ENCODE results near the gene SMCO3. TPM values are rescaled to one million over a fixed set of nuclear protein-coding genes. Genes with fewer than 3 reads are reported as not detected.

Gene SMCO3
- total and polyA plus RNA-seq, 2 of the 13 experiments (the other 11 are each of a cell fraction or from before 2014, with no cell fraction given) = 0.29 to 0.42 TPM

DNA sequence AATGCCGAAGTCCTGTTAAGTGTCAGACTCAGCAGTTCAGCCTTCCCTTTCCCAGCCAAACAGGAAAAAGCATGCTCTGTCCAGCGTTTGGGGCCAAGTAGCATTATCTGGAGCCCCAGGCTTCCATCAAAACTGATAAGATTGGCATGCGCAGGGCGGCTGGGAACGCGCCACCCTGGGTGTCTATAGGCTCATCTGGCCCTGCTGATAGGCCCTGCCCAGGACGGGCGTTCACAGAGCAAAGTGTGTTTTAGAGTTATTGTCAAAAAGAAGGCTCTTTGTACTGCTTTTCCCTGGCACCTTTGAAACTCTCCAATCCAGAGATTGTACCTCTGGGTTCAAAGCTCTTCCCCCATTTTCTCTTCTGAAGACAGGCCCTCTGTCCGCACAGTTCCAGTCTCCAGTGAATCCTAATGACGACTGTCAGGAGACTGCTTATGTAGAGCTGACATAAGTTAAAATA lies 29.5 kb upstream of the SMCO3 start, which contains the start of gene ART4 (continued):
- TF ChIP-seq, protein P1, sequence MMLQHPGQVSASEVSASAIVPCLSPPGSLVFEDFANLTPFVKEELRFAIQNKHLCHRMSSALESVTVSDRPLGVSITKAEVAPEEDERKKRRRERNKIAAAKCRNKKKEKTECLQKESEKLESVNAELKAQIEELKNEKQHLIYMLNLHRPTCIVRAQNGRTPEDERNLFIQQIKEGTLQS (CRISPR knock-in tag; IDR thresholded peaks at IDR 0.05) = no peak
- TF ChIP-seq ZNF644 (CRISPR knock-in tag; IDR thresholded peaks at IDR 0.05; ENCODE audit: low read depth) (peak; percentile 65; the same call in 1 of the 2 replicates), ZNF7 (CRISPR knock-in tag; IDR thresholded peaks at IDR 0.05) (peak; percentile 49; the same call in 1 of the 2 replicates), IRF9 (CRISPR knock-in tag; IDR thresholded peaks at IDR 0.05; ENCODE audit: borderline replicate concordance) (0 out of 2 replicates have a peak, but pooled peaks have one; percentile 51), U2AF1 (optimal IDR thresholded peaks at IDR 0.05; ENCODE audit: low read depth, low read length) (no peak), PLSCR1 (CRISPR knock-in tag; IDR thresholded peaks at IDR 0.05; ENCODE audit: borderline replicate concordance) (no peak), KLF15 (CRISPR knock-in tag; IDR thresholded peaks at IDR 0.05; ENCODE audit: borderline replicate concordance) (no peak), TMF1 (CRISPR knock-in tag; IDR thresholded peaks at IDR 0.05; ENCODE audit: low read depth) (peak; percentile 70; the same call in 1 of the 2 replicates), PATZ1 (CRISPR knock-in tag; IDR thresholded peaks at IDR 0.05) (peak; percentile 68), SAFB2 (CRISPR knock-in tag; IDR thresholded peaks at IDR 0.05; ENCODE audit: borderline replicate concordance, low read depth) (no peak; the same call in 1 of the 2 replicates), ZNF30 (CRISPR knock-in tag; IDR thresholded peaks at IDR 0.05) (no peak), GFI1 (CRISPR knock-in tag; IDR thresholded peaks at IDR 0.05; ENCODE audit: borderline replicate concordance) (peak; percentile 44; the same call in 1 of the 2 replicates), PHF21A (CRISPR knock-in tag; IDR thresholded peaks at IDR 0.05) (peak; percentile 77)
- TF ChIP-seq, protein P2, sequence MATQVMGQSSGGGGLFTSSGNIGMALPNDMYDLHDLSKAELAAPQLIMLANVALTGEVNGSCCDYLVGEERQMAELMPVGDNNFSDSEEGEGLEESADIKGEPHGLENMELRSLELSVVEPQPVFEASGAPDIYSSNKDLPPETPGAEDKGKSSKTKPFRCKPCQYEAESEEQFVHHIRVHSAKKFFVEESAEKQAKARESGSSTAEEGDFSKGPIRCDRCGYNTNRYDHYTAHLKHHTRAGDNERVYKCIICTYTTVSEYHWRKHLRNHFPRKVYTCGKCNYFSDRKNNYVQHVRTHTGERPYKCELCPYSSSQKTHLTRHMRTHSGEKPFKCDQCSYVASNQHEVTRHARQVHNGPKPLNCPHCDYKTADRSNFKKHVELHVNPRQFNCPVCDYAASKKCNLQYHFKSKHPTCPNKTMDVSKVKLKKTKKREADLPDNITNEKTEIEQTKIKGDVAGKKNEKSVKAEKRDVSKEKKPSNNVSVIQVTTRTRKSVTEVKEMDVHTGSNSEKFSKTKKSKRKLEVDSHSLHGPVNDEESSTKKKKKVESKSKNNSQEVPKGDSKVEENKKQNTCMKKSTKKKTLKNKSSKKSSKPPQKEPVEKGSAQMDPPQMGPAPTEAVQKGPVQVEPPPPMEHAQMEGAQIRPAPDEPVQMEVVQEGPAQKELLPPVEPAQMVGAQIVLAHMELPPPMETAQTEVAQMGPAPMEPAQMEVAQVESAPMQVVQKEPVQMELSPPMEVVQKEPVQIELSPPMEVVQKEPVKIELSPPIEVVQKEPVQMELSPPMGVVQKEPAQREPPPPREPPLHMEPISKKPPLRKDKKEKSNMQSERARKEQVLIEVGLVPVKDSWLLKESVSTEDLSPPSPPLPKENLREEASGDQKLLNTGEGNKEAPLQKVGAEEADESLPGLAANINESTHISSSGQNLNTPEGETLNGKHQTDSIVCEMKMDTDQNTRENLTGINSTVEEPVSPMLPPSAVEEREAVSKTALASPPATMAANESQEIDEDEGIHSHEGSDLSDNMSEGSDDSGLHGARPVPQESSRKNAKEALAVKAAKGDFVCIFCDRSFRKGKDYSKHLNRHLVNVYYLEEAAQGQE (IDR thresholded peaks at IDR 0.05; ENCODE audit: borderline replicate concordance in 1 of 2, low read depth in 1 of 2, low read length in 2 of 2) = peak in 1 of 2 experiments; percentile 85
- TF ChIP-seq, protein P3, sequence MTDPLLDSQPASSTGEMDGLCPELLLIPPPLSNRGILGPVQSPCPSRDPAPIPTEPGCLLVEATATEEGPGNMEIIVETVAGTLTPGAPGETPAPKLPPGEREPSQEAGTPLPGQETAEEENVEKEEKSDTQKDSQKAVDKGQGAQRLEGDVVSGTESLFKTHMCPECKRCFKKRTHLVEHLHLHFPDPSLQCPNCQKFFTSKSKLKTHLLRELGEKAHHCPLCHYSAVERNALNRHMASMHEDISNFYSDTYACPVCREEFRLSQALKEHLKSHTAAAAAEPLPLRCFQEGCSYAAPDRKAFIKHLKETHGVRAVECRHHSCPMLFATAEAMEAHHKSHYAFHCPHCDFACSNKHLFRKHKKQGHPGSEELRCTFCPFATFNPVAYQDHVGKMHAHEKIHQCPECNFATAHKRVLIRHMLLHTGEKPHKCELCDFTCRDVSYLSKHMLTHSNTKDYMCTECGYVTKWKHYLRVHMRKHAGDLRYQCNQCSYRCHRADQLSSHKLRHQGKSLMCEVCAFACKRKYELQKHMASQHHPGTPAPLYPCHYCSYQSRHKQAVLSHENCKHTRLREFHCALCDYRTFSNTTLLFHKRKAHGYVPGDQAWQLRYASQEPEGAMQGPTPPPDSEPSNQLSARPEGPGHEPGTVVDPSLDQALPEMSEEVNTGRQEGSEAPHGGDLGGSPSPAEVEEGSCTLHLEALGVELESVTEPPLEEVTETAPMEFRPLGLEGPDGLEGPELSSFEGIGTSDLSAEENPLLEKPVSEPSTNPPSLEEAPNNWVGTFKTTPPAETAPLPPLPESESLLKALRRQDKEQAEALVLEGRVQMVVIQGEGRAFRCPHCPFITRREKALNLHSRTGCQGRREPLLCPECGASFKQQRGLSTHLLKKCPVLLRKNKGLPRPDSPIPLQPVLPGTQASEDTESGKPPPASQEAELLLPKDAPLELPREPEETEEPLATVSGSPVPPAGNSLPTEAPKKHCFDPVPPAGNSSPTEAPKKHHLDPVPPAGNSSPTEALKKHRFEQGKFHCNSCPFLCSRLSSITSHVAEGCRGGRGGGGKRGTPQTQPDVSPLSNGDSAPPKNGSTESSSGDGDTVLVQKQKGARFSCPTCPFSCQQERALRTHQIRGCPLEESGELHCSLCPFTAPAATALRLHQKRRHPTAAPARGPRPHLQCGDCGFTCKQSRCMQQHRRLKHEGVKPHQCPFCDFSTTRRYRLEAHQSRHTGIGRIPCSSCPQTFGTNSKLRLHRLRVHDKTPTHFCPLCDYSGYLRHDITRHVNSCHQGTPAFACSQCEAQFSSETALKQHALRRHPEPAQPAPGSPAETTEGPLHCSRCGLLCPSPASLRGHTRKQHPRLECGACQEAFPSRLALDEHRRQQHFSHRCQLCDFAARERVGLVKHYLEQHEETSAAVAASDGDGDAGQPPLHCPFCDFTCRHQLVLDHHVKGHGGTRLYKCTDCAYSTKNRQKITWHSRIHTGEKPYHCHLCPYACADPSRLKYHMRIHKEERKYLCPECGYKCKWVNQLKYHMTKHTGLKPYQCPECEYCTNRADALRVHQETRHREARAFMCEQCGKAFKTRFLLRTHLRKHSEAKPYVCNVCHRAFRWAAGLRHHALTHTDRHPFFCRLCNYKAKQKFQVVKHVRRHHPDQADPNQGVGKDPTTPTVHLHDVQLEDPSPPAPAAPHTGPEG (CRISPR knock-in tag; IDR thresholded peaks at IDR 0.05) = no peak
